ENCODE data around the gene ATG2A. TPM values are rescaled to one million over a fixed set of nuclear protein-coding genes. Genes with fewer than 3 reads are reported as not detected.

The ATG2A gene
- total and polyA plus RNA-seq, 10 of the 15 experiments (the other 5 are each of a cell fraction or from before 2014, with no cell fraction given) = 0.08 to 19.0 (median 4.6) TPM

DNA sequence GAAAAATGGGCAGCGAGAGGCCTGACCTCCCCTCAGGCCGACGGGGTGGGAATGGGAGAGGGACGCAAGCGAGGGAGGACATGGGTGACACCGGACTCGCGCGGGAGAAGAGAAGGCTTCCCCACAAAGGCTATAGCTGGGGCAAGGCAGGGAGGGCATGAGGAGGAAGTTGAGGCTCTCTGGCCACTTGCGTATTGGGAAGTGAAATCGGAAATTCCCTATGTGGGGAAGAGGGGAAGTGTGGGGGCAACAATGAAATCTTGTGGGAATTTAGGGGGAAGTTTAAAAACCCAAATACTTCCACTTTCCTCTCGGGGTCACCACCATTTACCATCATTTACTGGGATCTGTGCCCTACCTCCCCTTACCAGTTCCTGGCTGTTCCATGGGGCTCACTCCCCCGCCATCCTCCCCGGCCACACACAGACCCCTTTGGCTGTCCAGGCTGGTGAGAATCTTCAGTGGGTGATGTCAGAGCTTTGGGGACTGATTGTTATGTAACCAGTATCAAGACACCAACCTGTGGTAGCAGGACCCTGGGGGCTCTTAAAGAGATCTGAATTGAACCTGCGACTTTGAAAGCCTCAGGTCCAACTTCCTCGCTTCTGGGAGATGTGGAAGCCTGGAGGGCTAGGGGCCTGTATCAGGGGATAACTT is 37.6 kb downstream of the ATG2A start (continued):
- TF ChIP-seq, protein P1, sequence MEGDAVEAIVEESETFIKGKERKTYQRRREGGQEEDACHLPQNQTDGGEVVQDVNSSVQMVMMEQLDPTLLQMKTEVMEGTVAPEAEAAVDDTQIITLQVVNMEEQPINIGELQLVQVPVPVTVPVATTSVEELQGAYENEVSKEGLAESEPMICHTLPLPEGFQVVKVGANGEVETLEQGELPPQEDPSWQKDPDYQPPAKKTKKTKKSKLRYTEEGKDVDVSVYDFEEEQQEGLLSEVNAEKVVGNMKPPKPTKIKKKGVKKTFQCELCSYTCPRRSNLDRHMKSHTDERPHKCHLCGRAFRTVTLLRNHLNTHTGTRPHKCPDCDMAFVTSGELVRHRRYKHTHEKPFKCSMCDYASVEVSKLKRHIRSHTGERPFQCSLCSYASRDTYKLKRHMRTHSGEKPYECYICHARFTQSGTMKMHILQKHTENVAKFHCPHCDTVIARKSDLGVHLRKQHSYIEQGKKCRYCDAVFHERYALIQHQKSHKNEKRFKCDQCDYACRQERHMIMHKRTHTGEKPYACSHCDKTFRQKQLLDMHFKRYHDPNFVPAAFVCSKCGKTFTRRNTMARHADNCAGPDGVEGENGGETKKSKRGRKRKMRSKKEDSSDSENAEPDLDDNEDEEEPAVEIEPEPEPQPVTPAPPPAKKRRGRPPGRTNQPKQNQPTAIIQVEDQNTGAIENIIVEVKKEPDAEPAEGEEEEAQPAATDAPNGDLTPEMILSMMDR (IDR thresholded peaks at IDR 0.05 in 2 of 3, conservative IDR thresholded peaks at IDR 0.05 in 1 of 3; ENCODE audit: control insufficient read depth in 2 of 3, extremely low read depth in 1 of 3, insufficient read depth in 1 of 3, low read depth in 3 of 3, low read length in 3 of 3) = no peak
- TF ChIP-seq NR2F1 (conservative IDR thresholded peaks at IDR 0.05) = 0 out of 2 replicates have a peak, but pooled peaks have one; percentile 10
- no peak for TF ChIP-seq MYB (IDR thresholded peaks at IDR 0.05; ENCODE audit: borderline replicate concordance, low read depth, low read length)
- peak; percentile 46; the same call in 1 of the 2 replicates for TF ChIP-seq SPI1 (IDR thresholded peaks at IDR 0.05; ENCODE audit: borderline replicate concordance, insufficient read depth, low read depth, low read length)
- peak; percentile 51; the same call in 1 of the 2 replicates for TF ChIP-seq EED (IDR thresholded peaks at IDR 0.05; ENCODE audit: low read depth)
- peak; percentile 76 to 80; a peak in 2 of 4 replicates for TF ChIP-seq IKZF2 (IDR thresholded peaks at IDR 0.05)
- no peak for TF ChIP-seq IRF4 (IDR thresholded peaks at IDR 0.05; ENCODE audit: low read depth, low read length)
- TF ChIP-seq, protein P2, sequence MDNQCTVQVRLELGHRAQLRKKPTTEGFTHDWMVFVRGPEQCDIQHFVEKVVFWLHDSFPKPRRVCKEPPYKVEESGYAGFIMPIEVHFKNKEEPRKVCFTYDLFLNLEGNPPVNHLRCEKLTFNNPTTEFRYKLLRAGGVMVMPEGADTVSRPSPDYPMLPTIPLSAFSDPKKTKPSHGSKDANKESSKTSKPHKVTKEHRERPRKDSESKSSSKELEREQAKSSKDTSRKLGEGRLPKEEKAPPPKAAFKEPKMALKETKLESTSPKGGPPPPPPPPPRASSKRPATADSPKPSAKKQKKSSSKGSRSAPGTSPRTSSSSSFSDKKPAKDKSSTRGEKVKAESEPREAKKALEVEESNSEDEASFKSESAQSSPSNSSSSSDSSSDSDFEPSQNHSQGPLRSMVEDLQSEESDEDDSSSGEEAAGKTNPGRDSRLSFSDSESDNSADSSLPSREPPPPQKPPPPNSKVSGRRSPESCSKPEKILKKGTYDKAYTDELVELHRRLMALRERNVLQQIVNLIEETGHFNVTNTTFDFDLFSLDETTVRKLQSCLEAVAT (IDR thresholded peaks at IDR 0.05) = 0 out of 2 replicates have a peak, but pooled peaks have one; percentile 0
- no peak for TF ChIP-seq RCOR1 (conservative IDR thresholded peaks at IDR 0.05; ENCODE audit: low read depth, low read length)
- TF ChIP-seq NFIC (IDR thresholded peaks at IDR 0.05; ENCODE audit: low read depth, low read length) = no peak
- TF ChIP-seq ETV6 (conservative IDR thresholded peaks at IDR 0.05 in 1 of 2, IDR thresholded peaks at IDR 0.05 in 1 of 2; ENCODE audit: borderline replicate concordance in 1 of 2, low read depth in 1 of 2) = peak in 1 of 2 experiments; percentile 54; a peak in 1 of 4 replicates
